HCT116 (cell line): ENCODE measurements around the gene SBF1. TPM values are rescaled to one million over a fixed set of nuclear protein-coding genes. Genes with fewer than 3 reads are reported as not detected.

Experiments
- ATAC-seq: fragments of 200-7000 bp; cut with Tn5 transposase; 2 replicates; pipeline ENCODE4 v1.9.1; 2020; ENCODE audit warnings: mild to moderate bottlenecking, moderate library complexity
- BruUV-seq: library from RNA; stranded (reverse); fragments of 400-500 nt; replicated peaks from 2 replicates; lab custom pipeline; 2021; lab: Mats Ljungman, UMichigan
- CTCF ChIA-PET: fragments of 300-600 bp; sonication (Branson Sonifier 250); formaldehyde crosslinking; loops from one replicate; lab custom pipeline; 2021; ENCODE audit warnings: antibody characterized with exemption; lab: Charles Lee
- POLR2A ChIA-PET: fragments of 300-600, 350-600 bp; sonication (Branson Sonifier 250); formaldehyde crosslinking; loops from one replicate; lab custom pipeline; 2021; ENCODE audit warnings: antibody characterized with exemption; lab: Charles Lee
- RAD21 ChIA-PET, 2 experiments: fragments of 300-600 bp; sonication (Branson Sonifier 250); formaldehyde crosslinking; loops; one replicate each; lab custom pipeline; 2023; ENCODE audit warnings: low total read pairs in 2 of 2; ENCODE audit not compliant: uncharacterized antibody in 2 of 2, unreplicated experiment in 2 of 2, low non-redundant PET in 1 of 2; lab: Charles Lee
- DNase-seq: peaks from one replicate; pipeline ENCODE4 v3.0.0-alpha.2; 2010; ENCODE audit warnings: low read depth, low spot score
- H2AFZ ChIP-seq: fragments of 200-600 bp; shearing (Covaris generic), sonication (generic); 2 replicates; pipeline ENCODE4 v1.6.1; 2017; ENCODE audit warnings: low read depth, mixed run types, mixed read lengths, antibody characterized with exemption, low read length; ENCODE audit not compliant: poor library complexity, severe bottlenecking
- H3K27ac ChIP-seq: 2 replicates; pipeline ENCODE4 v1.5.1; 2012; ENCODE audit warnings: low read depth, low read length
- H3K27me3 ChIP-seq: fragments of 200-600 bp; sonication (generic); 2 replicates; pipeline ENCODE4 v1.6.1; 2016; ENCODE audit warnings: mixed run types, low read length, mixed read lengths; ENCODE audit not compliant: insufficient read depth
- H3K36me3 ChIP-seq, 2 experiments: fragments of 200-500 bp in 1 of 2; fragments of 200-600 bp in 1 of 2; sonication (Bioruptor generic) in 1 of 2; sonication (generic) in 1 of 2; 2 replicates each; pipeline versions ENCODE4 v1.5.1 to v1.6.1; 2014 to 2016; ENCODE audit warnings: low read length in 2 of 2, inconsistent platforms in 1 of 2, mixed read lengths in 1 of 2, mixed run types in 1 of 2; ENCODE audit not compliant: insufficient read depth in 2 of 2, control insufficient read depth in 1 of 2
- H3K4me1 ChIP-seq, 2 experiments: fragments of 200-600 bp in 1 of 2; sonication (generic) in 1 of 2; 2 replicates each; pipeline versions ENCODE4 v1.5.1 to v1.6.1; 2012 to 2017; ENCODE audit warnings: low read length in 2 of 2, inconsistent platforms in 1 of 2, mild to moderate bottlenecking in 1 of 2, mixed read lengths in 1 of 2, mixed run types in 1 of 2, moderate library complexity in 1 of 2; ENCODE audit not compliant: insufficient read depth in 2 of 2, control insufficient read depth in 1 of 2
- H3K4me2 ChIP-seq: fragments of 200-600 bp; sonication (generic); 2 replicates; pipeline ENCODE4 v1.6.1; 2017; ENCODE audit warnings: mixed run types, low read length, mixed read lengths
- H3K4me3 ChIP-seq, 2 experiments: fragments of 200-600 bp in 1 of 2; sonication (generic) in 1 of 2; replicated peaks in 1 of 2; 2 replicates each; pipeline ENCODE4 v1.5.1; 2011 to 2016; ENCODE audit warnings: low read length in 2 of 2, control low read depth in 1 of 2, low read depth in 1 of 2, mild to moderate bottlenecking in 1 of 2, mixed read lengths in 1 of 2, mixed run types in 1 of 2
- H3K79me2 ChIP-seq: fragments of 200-600 bp; sonication (generic); 2 replicates; pipeline ENCODE4 v1.6.1; 2017; ENCODE audit warnings: mild to moderate bottlenecking, mixed run types, low read length, moderate library complexity, mixed read lengths; ENCODE audit not compliant: insufficient read depth
- H3K9ac ChIP-seq: fragments of 200-600 bp; sonication (generic); 2 replicates; pipeline ENCODE4 v1.6.1; 2016; ENCODE audit warnings: low read length, mixed read lengths
- H3K9me2 ChIP-seq: fragments of 200-600 bp; sonication (generic), shearing (Covaris generic); 2 replicates; pipeline ENCODE4 v1.6.1; 2017; ENCODE audit warnings: mixed run types, mild to moderate bottlenecking, moderate library complexity; ENCODE audit not compliant: insufficient read depth
- H3K9me3 ChIP-seq, 2 experiments: fragments of 200-500 bp in 1 of 2; fragments of 200-600 bp in 1 of 2; sonication (Bioruptor generic) in 1 of 2; sonication (generic) in 1 of 2; 2 replicates each; pipeline ENCODE4 v1.6.1; 2014 to 2017; ENCODE audit warnings: low read length in 2 of 2, mixed read lengths in 2 of 2, inconsistent platforms in 1 of 2, low read depth in 1 of 2, mild to moderate bottlenecking in 1 of 2, mixed run types in 1 of 2, moderate library complexity in 1 of 2; ENCODE audit not compliant: control insufficient read depth in 1 of 2, insufficient read depth in 1 of 2
- H4K20me1 ChIP-seq: fragments of 200-600 bp; sonication (generic), shearing (Covaris generic); 2 replicates; pipeline ENCODE4 v1.6.1; 2017; ENCODE audit warnings: mixed run types, mild to moderate bottlenecking, moderate library complexity; ENCODE audit not compliant: insufficient read depth
- CEBPB ChIP-seq: IDR thresholded peaks from 2 replicates; pipeline ENCODE4 v1.6.1; 2012; ENCODE audit warnings: low read depth
- EGR1 ChIP-seq: IDR thresholded peaks from 2 replicates; pipeline ENCODE4 v1.6.1; 2012; ENCODE audit warnings: low read depth
- ELF1 ChIP-seq: IDR thresholded peaks from 2 replicates; pipeline ENCODE4 v1.6.1; 2012; ENCODE audit warnings: low read depth, borderline replicate concordance
- EZH2 ChIP-seq: fragments of 200-600 bp; sonication (generic); IDR thresholded peaks from 2 replicates; pipeline ENCODE4 v1.6.1; 2017; ENCODE audit warnings: antibody characterized with exemption, mixed run types
- EZH2phosphoT487 ChIP-seq: fragments of 200-600 bp; IDR thresholded peaks from 2 replicates; pipeline ENCODE4 v1.6.1; 2018; ENCODE audit warnings: antibody characterized with exemption, borderline replicate concordance
- POLR2A ChIP-seq: IDR thresholded peaks from 2 replicates; pipeline ENCODE4 v1.7.0; 2011; ENCODE audit warnings: borderline replicate concordance; ENCODE audit not compliant: insufficient read depth, insufficient read length; ENCODE audit errors: extremely low read depth
- RAD21 ChIP-seq: IDR thresholded peaks from 2 replicates; pipeline ENCODE4 v1.6.1; 2012; ENCODE audit warnings: low read depth, mild to moderate bottlenecking
- SIN3A ChIP-seq: IDR thresholded peaks from 2 replicates; pipeline ENCODE4 v1.6.1; 2012; ENCODE audit warnings: low read depth
- SP1 ChIP-seq: IDR thresholded peaks from 2 replicates; pipeline ENCODE4 v1.6.1; 2012; ENCODE audit warnings: low read depth
- SRF ChIP-seq: IDR thresholded peaks from 2 replicates; pipeline ENCODE4 v1.6.1; 2012; ENCODE audit warnings: low read depth
- YY1 ChIP-seq: IDR thresholded peaks from 2 replicates; pipeline ENCODE4 v1.6.1; 2011; ENCODE audit warnings: low read length, low read depth, moderate library complexity, mild to moderate bottlenecking; ENCODE audit not compliant: insufficient replicate concordance; ENCODE audit errors: extremely low read depth
- ZFX ChIP-seq: fragments of 450-650 bp; IDR thresholded peaks from 2 replicates; pipeline ENCODE4 v1.6.1; 2017
- intact Hi-C: fragments of 100-400 bp; cut with micrococcal nuclease; formaldehyde crosslinking; loops from 2 replicates; pipeline ENCODE4 v1.10.0; 2022
- total RNA-seq: library from RNA; stranded (reverse); gene quantifications from one replicate; pipeline ENCODE4 v1.2.1, GENCODE V29; 2021; ENCODE audit not compliant: unreplicated experiment
- TF ChIP-seq, protein P1 (sequence below), 3 experiments: fragments of 200-600 bp in 1 of 3; sonication (generic) in 1 of 3; IDR thresholded peaks in 2 of 3; conservative IDR thresholded peaks in 1 of 3; 2 replicates each; pipeline ENCODE4 v1.5.1; 2012 to 2017; ENCODE audit warnings: low read depth in 2 of 3, low read length in 2 of 3, antibody characterized with exemption in 1 of 3, borderline replicate concordance in 1 of 3, control low read depth in 1 of 3, mild to moderate bottlenecking in 1 of 3, mixed read lengths in 1 of 3, mixed run types in 1 of 3, moderate library complexity in 1 of 3; ENCODE audit not compliant: insufficient read depth in 1 of 3
- TF ChIP-seq, protein P2 (sequence below): IDR thresholded peaks from 2 replicates; pipeline ENCODE4 v1.6.1; 2012; ENCODE audit warnings: low read depth
- TF ChIP-seq, protein P3 (sequence below): IDR thresholded peaks from 2 replicates; pipeline ENCODE4 v1.6.1; 2012
- TF ChIP-seq, protein P4 (sequence below): IDR thresholded peaks from 2 replicates; pipeline ENCODE4 v1.6.1; 2011; ENCODE audit warnings: mild to moderate bottlenecking, low read length, moderate library complexity; ENCODE audit not compliant: insufficient replicate concordance; ENCODE audit errors: extremely low read depth

Gene SBF1
- total RNA-seq, 1 experiment from 2014 or later: 91.1 TPM

DNA sequence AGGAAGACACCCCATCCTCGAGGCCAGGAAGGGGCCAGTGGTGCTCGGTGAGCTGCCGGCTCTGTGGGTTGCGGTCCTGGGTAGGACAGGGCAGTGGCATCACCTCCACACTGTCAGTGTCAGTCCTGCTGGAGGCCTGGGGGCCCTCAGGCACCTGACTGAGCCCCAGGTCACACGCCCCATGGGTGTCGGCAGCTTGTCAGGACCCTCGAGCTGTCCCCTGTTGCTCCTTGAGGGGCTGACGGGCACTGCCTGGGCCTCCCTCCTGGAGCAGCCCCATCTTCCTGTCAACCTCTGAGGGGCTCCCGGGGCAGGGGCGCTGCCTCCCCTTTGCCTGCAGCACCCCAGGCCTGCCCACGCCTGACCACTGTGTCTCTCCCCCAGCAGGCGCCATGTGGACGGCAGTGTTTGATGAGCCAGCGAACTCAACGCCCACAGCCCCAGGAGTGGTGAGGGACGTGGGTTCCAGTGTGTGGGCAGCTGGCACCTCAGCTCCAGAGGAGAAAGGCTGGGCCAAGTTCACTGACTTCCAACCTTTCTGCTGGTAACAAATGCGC, 35.4 kb downstream of the SBF1 start (continued):
- TF ChIP-seq EZH2: no peak

DNA sequence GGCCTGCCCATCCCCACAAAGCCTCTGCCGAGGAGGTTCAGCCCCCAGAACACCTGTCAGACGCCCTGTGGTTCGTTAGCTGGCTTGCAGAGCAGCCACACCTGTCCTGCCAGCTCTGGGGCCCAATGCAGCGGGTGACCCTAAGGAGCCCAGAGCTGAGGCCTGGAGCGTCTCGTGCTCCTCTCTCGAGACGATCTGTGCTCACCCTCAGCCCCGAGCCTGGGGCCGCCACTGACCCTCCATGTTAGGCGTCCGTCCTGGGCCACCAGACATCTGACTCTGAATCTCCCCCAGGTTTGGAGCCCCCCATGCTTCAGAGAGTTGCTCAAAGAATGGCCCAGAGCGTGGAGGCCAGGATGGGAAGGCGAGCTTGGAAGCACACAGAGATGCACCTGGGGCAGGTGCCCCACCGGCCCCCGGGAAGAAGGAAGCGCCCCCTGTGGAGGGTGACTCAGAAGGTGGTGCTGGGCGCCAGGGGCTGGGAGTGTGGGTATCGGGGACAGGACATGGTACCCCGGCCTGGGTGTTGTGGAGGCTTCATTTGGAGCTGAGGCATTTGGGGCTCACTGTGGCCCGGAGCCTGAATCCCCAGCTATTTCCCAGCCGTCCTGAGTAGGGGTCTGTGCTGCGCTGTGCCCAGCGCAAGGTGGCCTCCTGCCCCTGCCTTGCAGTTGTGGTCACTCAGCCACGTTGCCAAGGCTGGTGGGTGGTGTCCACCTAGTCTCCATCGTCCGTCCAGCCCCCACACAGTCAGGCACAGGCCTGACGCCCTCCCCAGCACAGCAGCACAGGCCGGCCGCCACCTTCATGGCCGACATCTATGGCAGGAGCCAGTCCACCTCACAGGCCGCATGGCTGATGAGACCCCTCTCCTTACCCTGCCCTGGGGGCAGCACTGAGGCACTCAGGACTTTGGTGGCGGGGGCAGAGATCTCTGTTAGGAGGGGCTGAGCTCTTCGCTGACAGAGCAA, 36.2 kb downstream of the SBF1 start:
- no peak overlapping the region for H3K4me2 ChIP-seq
- DNase-seq (no peak), ATAC-seq (no peak)
- no peaks in the 10 kb centered on the region for H4K20me1 ChIP-seq
- peaks cover 5 to 8% of the 10 kb centered on the region in 2 experiments; a peak in 2 of 4 replicates for H3K36me3 ChIP-seq
- ChIA-PET RAD21 (no interaction called here), POLR2A (no interaction called here), CTCF (no interaction called here)
- H3K79me2 ChIP-seq: no peaks in the 10 kb centered on the region
- no peak overlapping the region for H2AFZ ChIP-seq
- BruUV-seq: no TSS peak
- H3K4me1 ChIP-seq: no peaks in the 10 kb centered on the region
- H3K27me3 ChIP-seq: no peaks in the 10 kb centered on the region
- H3K9ac ChIP-seq: no peak overlapping the region
- no peaks in the 10 kb centered on the region for H3K9me3 ChIP-seq
- intact Hi-C loops: no loop called here
- no peak overlapping the region for H3K27ac ChIP-seq
- H3K9me2 ChIP-seq: no peaks in the 10 kb centered on the region
- no peak overlapping the region for H3K4me3 ChIP-seq
- no peak for TF ChIP-seq RAD21
- TF ChIP-seq, protein P1, sequence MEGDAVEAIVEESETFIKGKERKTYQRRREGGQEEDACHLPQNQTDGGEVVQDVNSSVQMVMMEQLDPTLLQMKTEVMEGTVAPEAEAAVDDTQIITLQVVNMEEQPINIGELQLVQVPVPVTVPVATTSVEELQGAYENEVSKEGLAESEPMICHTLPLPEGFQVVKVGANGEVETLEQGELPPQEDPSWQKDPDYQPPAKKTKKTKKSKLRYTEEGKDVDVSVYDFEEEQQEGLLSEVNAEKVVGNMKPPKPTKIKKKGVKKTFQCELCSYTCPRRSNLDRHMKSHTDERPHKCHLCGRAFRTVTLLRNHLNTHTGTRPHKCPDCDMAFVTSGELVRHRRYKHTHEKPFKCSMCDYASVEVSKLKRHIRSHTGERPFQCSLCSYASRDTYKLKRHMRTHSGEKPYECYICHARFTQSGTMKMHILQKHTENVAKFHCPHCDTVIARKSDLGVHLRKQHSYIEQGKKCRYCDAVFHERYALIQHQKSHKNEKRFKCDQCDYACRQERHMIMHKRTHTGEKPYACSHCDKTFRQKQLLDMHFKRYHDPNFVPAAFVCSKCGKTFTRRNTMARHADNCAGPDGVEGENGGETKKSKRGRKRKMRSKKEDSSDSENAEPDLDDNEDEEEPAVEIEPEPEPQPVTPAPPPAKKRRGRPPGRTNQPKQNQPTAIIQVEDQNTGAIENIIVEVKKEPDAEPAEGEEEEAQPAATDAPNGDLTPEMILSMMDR (IDR thresholded peaks at IDR 0.05 in 2 of 3, conservative IDR thresholded peaks at IDR 0.05 in 1 of 3; ENCODE audit: borderline replicate concordance in 1 of 3, insufficient read depth in 1 of 3, low read depth in 2 of 3, low read length in 2 of 3): no peak
- TF ChIP-seq EGR1: no peak
- TF ChIP-seq, protein P2, sequence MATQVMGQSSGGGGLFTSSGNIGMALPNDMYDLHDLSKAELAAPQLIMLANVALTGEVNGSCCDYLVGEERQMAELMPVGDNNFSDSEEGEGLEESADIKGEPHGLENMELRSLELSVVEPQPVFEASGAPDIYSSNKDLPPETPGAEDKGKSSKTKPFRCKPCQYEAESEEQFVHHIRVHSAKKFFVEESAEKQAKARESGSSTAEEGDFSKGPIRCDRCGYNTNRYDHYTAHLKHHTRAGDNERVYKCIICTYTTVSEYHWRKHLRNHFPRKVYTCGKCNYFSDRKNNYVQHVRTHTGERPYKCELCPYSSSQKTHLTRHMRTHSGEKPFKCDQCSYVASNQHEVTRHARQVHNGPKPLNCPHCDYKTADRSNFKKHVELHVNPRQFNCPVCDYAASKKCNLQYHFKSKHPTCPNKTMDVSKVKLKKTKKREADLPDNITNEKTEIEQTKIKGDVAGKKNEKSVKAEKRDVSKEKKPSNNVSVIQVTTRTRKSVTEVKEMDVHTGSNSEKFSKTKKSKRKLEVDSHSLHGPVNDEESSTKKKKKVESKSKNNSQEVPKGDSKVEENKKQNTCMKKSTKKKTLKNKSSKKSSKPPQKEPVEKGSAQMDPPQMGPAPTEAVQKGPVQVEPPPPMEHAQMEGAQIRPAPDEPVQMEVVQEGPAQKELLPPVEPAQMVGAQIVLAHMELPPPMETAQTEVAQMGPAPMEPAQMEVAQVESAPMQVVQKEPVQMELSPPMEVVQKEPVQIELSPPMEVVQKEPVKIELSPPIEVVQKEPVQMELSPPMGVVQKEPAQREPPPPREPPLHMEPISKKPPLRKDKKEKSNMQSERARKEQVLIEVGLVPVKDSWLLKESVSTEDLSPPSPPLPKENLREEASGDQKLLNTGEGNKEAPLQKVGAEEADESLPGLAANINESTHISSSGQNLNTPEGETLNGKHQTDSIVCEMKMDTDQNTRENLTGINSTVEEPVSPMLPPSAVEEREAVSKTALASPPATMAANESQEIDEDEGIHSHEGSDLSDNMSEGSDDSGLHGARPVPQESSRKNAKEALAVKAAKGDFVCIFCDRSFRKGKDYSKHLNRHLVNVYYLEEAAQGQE: no peak
- no peak for TF ChIP-seq CEBPB
- TF ChIP-seq SRF: no peak
- TF ChIP-seq SIN3A: no peak
- TF ChIP-seq EZH2phosphoT487: no peak
- no peak for TF ChIP-seq SP1
- TF ChIP-seq, protein P3, sequence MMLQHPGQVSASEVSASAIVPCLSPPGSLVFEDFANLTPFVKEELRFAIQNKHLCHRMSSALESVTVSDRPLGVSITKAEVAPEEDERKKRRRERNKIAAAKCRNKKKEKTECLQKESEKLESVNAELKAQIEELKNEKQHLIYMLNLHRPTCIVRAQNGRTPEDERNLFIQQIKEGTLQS: no peak
- no peak for TF ChIP-seq YY1
- no peak for TF ChIP-seq ZFX
- TF ChIP-seq, protein P4, sequence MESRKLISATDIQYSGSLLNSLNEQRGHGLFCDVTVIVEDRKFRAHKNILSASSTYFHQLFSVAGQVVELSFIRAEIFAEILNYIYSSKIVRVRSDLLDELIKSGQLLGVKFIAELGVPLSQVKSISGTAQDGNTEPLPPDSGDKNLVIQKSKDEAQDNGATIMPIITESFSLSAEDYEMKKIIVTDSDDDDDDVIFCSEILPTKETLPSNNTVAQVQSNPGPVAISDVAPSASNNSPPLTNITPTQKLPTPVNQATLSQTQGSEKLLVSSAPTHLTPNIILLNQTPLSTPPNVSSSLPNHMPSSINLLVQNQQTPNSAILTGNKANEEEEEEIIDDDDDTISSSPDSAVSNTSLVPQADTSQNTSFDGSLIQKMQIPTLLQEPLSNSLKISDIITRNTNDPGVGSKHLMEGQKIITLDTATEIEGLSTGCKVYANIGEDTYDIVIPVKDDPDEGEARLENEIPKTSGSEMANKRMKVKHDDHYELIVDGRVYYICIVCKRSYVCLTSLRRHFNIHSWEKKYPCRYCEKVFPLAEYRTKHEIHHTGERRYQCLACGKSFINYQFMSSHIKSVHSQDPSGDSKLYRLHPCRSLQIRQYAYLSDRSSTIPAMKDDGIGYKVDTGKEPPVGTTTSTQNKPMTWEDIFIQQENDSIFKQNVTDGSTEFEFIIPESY: no peak
- no peak for TF ChIP-seq POLR2A
- TF ChIP-seq EZH2: no peak
- TF ChIP-seq ELF1: no peak
